Lung (tissue), 12 donors: ENCODE measurements around the gene COL25A1. TPM values are rescaled to one million over a fixed set of nuclear protein-coding genes. Genes with fewer than 3 reads are reported as not detected.
A peak's percentile ranks its signal among the peaks of the same experiment; 100 is the strongest.

Experiments
- ATAC-seq: fragments of 200-7000 bp; cut with Tn5 transposase; one replicate; pipeline ENCODE4 v1.9.1; 2020; ENCODE audit warnings: moderate number of reproducible peaks; ENCODE audit not compliant: insufficient read depth, low FRiP score
- DNase-seq, 3 donors: peaks; one replicate each; pipeline ENCODE4 v3.0.0-alpha.2; 2013 to 2017
- H3K27ac ChIP-seq, 2 donors: one replicate each; pipeline ENCODE4 v1.5.1; 2013; ENCODE audit warnings: mild to moderate bottlenecking in 2 of 2, moderate library complexity in 2 of 2, control low read depth in 1 of 2, inconsistent platforms in 1 of 2, low read depth in 1 of 2, low read length in 1 of 2
- H3K27me3 ChIP-seq, 3 donors: one replicate each; pipeline ENCODE4 v1.5.1; 2013; ENCODE audit warnings: low read length in 2 of 3; ENCODE audit not compliant: control insufficient read depth in 3 of 3, insufficient read depth in 3 of 3
- H3K36me3 ChIP-seq, 4 donors: one replicate each; pipeline ENCODE4 v1.5.1; 2013; ENCODE audit warnings: low read length in 4 of 4, mild to moderate bottlenecking in 1 of 4, moderate library complexity in 1 of 4; ENCODE audit not compliant: control insufficient read depth in 4 of 4, insufficient read depth in 4 of 4
- H3K4me1 ChIP-seq, 5 donors: one replicate each; pipeline ENCODE4 v1.5.1; 2013; ENCODE audit warnings: low read length in 5 of 5, mild to moderate bottlenecking in 2 of 5, moderate library complexity in 1 of 5; ENCODE audit not compliant: control insufficient read depth in 5 of 5, insufficient read depth in 5 of 5
- H3K4me3 ChIP-seq: one replicate; pipeline ENCODE4 v1.5.1; 2013; ENCODE audit warnings: mild to moderate bottlenecking, control low read depth, moderate library complexity
- H3K9ac ChIP-seq, 2 donors: one replicate each; pipeline ENCODE4 v1.5.1; 2013; ENCODE audit warnings: low read length in 2 of 2, control low read depth in 1 of 2; ENCODE audit not compliant: insufficient read depth in 1 of 2
- H3K9me3 ChIP-seq, 4 donors: one replicate each; pipeline ENCODE4 v1.5.1; 2013; ENCODE audit warnings: low read length in 3 of 4, mild to moderate bottlenecking in 1 of 4, moderate library complexity in 1 of 4; ENCODE audit not compliant: control insufficient read depth in 4 of 4, insufficient read depth in 3 of 4
- WGBS, 2 donors: extraction: QIAGEN DNeasy Blood & Tissue Kit; methylation state at CpG; one replicate each; pipeline ENCODE4 v1.1.7; 2013; 5-methylcytosine and 5-hydroxymethylcytosine counted together
- polyA plus RNA-seq, 2 donors: library from polyadenylated mRNA; stranded (reverse); fragments of 200-250 nt; gene quantifications; one replicate each; pipeline ENCODE4 v1.2.1, GENCODE V29; 2013
- total RNA-seq, 2 donors: library from RNA; depleted of rRNA in 1 of 2; stranded (reverse); fragments of >200 nt in 1 of 2; gene quantifications; one replicate each; pipeline ENCODE4 v1.2.1, GENCODE V29; 2014 to 2021
- TF ChIP-seq, protein P1 (sequence below): IDR thresholded peaks from 2 replicates; pipeline ENCODE4 v1.5.1; 2012; ENCODE audit warnings: mild to moderate bottlenecking; ENCODE audit errors: control extremely low read depth, extremely low read depth
- donor health status: control.
- donor health status: control.
- donor health status: Bipolar disorder and iron deficiency.
- donor health status: healthy.
- donor health status: DM: yes; HTN: yes; CAD: no.

Gene COL25A1
- total and polyA plus RNA-seq, 4 donors, result 0.06 to 3.5 (median 1.8) TPM

DNA sequence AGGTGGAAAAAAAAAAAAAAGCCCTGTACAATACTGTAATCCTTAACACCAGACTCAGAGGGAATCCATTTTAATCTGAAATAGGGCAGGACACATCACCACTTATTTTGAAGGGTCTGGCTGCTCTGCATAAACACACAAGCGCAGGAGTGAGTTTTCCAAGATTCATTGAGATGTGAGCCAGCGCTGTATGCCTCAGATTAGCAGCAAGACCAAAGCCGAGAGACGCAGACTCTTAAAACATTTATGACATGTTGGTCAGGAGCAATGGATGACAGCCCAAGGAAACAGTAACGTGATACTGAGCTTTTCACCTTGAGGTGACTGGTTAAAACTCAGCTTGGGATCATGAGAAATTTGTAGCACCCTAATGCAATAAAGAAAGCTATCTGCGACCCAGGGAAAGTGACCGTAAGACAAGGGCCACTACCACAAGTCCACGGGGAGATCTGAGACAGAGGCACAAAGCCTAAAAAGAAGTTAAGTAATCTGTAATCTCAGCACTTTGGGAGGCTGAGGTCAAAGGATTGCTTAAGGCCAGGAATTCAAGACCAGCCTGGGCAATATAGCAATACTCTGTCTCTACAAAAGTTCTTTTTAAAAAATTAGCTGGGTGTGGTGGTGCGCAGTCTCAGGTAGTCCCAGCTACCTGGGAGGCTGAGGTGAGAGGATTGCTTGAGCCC is 210.6 kb downstream of the COL25A1 start:
- Histone ChIP-seq H3K4me3 (no peak overlapping the region), H3K9ac (no peak overlapping the region), H3K27ac (no peak overlapping the region), H3K27me3 (peaks cover 0 to 5% (median 0%) of the 10 kb centered on the region in 3 donors), H3K4me1 (no peaks in the 10 kb centered on the region), H3K9me3 (no peaks in the 10 kb centered on the region), H3K36me3 (no peaks in the 10 kb centered on the region)
- WGBS, 2 donors, result 84% methylated on average over 9 of the region's 9 CpGs
- TF ChIP-seq, protein P1, sequence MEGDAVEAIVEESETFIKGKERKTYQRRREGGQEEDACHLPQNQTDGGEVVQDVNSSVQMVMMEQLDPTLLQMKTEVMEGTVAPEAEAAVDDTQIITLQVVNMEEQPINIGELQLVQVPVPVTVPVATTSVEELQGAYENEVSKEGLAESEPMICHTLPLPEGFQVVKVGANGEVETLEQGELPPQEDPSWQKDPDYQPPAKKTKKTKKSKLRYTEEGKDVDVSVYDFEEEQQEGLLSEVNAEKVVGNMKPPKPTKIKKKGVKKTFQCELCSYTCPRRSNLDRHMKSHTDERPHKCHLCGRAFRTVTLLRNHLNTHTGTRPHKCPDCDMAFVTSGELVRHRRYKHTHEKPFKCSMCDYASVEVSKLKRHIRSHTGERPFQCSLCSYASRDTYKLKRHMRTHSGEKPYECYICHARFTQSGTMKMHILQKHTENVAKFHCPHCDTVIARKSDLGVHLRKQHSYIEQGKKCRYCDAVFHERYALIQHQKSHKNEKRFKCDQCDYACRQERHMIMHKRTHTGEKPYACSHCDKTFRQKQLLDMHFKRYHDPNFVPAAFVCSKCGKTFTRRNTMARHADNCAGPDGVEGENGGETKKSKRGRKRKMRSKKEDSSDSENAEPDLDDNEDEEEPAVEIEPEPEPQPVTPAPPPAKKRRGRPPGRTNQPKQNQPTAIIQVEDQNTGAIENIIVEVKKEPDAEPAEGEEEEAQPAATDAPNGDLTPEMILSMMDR, result no peak
- DNase-seq, result no peak
- no peak for ATAC-seq

DNA sequence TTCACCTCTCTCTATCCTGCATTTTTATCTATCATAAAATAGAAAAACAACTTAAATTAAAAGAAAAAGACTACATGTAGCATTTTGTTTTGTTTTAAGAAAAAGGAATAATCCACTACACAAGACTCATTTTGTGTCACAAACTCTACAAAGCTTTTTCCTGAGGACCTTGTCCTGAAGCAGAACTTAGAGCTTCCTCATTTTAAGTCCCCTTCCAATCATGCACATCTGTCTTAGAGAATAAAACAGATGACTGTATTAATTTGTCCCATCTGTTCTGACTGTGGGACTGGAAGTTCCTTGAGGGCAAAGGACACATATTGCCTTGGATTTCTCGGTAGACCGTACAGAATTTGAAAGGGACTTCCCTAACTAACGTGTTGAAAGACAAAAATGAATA is 218.5 kb downstream of the COL25A1 start:
- no peak overlapping the region for H3K27ac ChIP-seq
- no peaks in the 10 kb centered on the region for H3K9me3 ChIP-seq
- no peak overlapping the region for H3K9ac ChIP-seq
- H3K4me1 ChIP-seq, result peaks cover 0 to 14% (median 0%) of the 10 kb centered on the region in 5 donors
- TF ChIP-seq, protein P1, result no peak
- DNase-seq, result no peak
- no peaks in the 10 kb centered on the region for H3K27me3 ChIP-seq
- WGBS, 2 donors, result 93 to 95% methylated on average over 3 of the region's 3 CpGs
- no peaks in the 10 kb centered on the region for H3K36me3 ChIP-seq
- ATAC-seq, result no peak
- H3K4me3 ChIP-seq, result no peak overlapping the region

DNA sequence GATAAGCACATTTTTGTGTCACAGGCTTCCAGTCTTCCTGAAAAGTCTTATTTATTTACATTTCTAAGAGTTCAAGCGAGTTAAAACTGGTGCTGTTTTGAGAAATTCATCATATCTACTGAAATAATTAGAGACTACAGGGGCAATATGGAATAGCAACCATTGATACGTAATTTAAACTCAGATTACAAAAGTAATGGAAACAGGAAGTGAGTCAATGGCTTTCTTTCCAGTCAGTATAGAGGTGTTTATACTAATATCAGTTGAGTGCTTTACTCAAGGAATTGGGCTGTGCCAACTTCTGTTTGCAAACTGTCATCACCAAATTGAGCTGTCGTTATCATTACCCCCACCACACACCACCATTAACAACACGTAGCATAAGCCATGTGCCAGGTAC is 222.7 kb downstream of the COL25A1 start:
- ATAC-seq, result no peak
- H3K36me3 ChIP-seq, result no peaks in the 10 kb centered on the region
- TF ChIP-seq, protein P1, result no peak

More for the DNA sequence above, 222.7 kb downstream of the COL25A1 start:
- Histone ChIP-seq H3K4me3 (no peak overlapping the region), H3K9me3 (no peaks in the 10 kb centered on the region), H3K27ac (no peak overlapping the region), H3K9ac (no peak overlapping the region), H3K27me3 (no peaks in the 10 kb centered on the region), H3K4me1 (peaks cover 0 to 12% (median 0%) of the 10 kb centered on the region in 5 donors)
- peak in 2 of 3 donors; percentile 19 to 39 for DNase-seq
- 31 to 49% methylated on average over 4 of the region's 4 CpGs for WGBS, 2 donors
